Cardiac muscle cell (in vitro differentiated cells and primary cell): ENCODE data around the gene ZFP64. TPM values are rescaled to one million over a fixed set of nuclear protein-coding genes. Genes with fewer than 3 reads are reported as not detected.
"Not testable (repeated sequence)": the region's sequence is repeated elsewhere in the genome, so short reads cannot be mapped to it uniquely, and the experiment has no call there.

ENCODE experiments used
- DNase-seq, 2 donors: peaks; one replicate each; pipeline versions ENCODE4 v3.0.0 to v3.0.0-alpha.2; 2010 to 2017; ENCODE audit warnings: low read depth in 1 of 2, low spot score in 1 of 2
- H3K27ac ChIP-seq: fragments of 200-600 bp; sonication (generic); 2 replicates; pipeline ENCODE4 v1.5.1; 2016
- H3K27me3 ChIP-seq: fragments of 200-600 bp; sonication (generic); 2 replicates; pipeline ENCODE4 v1.6.0; 2016; ENCODE audit warnings: control low read depth
- H3K36me3 ChIP-seq: fragments of 200-600 bp; sonication (generic); 2 replicates; pipeline ENCODE4 v1.5.1; 2016; ENCODE audit warnings: control low read depth
- H3K4me1 ChIP-seq: fragments of 200-600 bp; sonication (generic); 2 replicates; pipeline ENCODE4 v1.8.1; 2017; ENCODE audit warnings: low read depth, mild to moderate bottlenecking, mixed run types
- H3K4me3 ChIP-seq: fragments of 200-600 bp; sonication (generic); 2 replicates; pipeline ENCODE4 v1.5.1; 2016; ENCODE audit warnings: mild to moderate bottlenecking
- H3K9me3 ChIP-seq: fragments of 200-600 bp; sonication (generic); 2 replicates; pipeline ENCODE4 v1.5.1; 2017; ENCODE audit warnings: low read depth, mild to moderate bottlenecking, control low read depth
- polyA plus RNA-seq: library from polyadenylated mRNA; unstranded; fragments of >200 nt; fragmentation: Nextera tagmentation; extraction: Ambion mirVana; gene quantifications from 2 replicates; pipeline ENCODE4 v1.2.1, GENCODE V29; 2016
- total RNA-seq: library from RNA; depleted of rRNA; stranded (reverse); fragments of >200 nt; gene quantifications from 2 replicates; pipeline ENCODE4 v1.2.3, GENCODE V29; 2016
- TF ChIP-seq, protein P1 (sequence below): IDR thresholded peaks from 2 replicates; pipeline ENCODE4 v1.5.1; 2012; ENCODE audit warnings: low read depth, mild to moderate bottlenecking, low read length

ZFP64 gene
- total and polyA plus RNA-seq, 2 experiments from 2014 or later: 9.6 to 17.7 TPM

DNA sequence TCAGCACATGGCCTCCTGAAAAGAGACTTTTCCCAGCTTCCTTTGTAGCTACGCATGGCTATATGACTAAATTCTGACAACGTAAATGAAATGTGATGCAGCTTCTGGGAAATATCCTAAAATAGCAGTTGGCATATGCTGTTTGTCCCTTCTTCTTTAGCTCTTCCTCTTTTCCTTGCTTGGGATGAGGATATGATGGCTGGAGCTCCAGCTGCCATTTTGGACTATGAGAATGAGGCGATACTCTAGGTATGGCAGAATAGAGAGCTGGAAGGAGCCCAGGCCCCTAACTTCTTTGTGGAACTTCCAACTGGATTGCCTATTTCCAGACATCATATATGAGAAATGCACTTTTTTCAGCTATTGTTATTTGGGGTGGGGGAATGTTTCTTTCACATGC is 5.3 kb upstream of the ZFP64 start:
- Histone ChIP-seq H3K27ac (no peak overlapping the region), H3K4me3 (no peak overlapping the region), H3K27me3 (no peaks in the 10 kb centered on the region), H3K36me3 (no peaks in the 10 kb centered on the region), H3K9me3 (no peaks in the 10 kb centered on the region), H3K4me1 (no peaks in the 10 kb centered on the region)
- TF ChIP-seq, protein P1, sequence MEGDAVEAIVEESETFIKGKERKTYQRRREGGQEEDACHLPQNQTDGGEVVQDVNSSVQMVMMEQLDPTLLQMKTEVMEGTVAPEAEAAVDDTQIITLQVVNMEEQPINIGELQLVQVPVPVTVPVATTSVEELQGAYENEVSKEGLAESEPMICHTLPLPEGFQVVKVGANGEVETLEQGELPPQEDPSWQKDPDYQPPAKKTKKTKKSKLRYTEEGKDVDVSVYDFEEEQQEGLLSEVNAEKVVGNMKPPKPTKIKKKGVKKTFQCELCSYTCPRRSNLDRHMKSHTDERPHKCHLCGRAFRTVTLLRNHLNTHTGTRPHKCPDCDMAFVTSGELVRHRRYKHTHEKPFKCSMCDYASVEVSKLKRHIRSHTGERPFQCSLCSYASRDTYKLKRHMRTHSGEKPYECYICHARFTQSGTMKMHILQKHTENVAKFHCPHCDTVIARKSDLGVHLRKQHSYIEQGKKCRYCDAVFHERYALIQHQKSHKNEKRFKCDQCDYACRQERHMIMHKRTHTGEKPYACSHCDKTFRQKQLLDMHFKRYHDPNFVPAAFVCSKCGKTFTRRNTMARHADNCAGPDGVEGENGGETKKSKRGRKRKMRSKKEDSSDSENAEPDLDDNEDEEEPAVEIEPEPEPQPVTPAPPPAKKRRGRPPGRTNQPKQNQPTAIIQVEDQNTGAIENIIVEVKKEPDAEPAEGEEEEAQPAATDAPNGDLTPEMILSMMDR: no peak
- no peak for DNase-seq

GRCh38 chr20:52193886-52194545 is 2.4 kb upstream of the ZFP64 start:
- TF ChIP-seq, protein P1: no peak
- Histone ChIP-seq H3K9me3 (no peaks in the 10 kb centered on the region), H3K4me3 (no peak overlapping the region), H3K36me3 (no peaks in the 10 kb centered on the region), H3K27ac (no peak overlapping the region), H3K4me1 (no peaks in the 10 kb centered on the region), H3K27me3 (no peaks in the 10 kb centered on the region)
- no peak for DNase-seq

GRCh38 chr20:52193133-52193532 is 1.6 kb upstream of the ZFP64 start:
- DNase-seq: peak in 1 of 2 donors; percentile 19
- no peaks in the 10 kb centered on the region for H3K9me3 ChIP-seq
- H3K27ac ChIP-seq: no peak overlapping the region
- TF ChIP-seq, protein P1: no peak
- no peaks in the 10 kb centered on the region for H3K36me3 ChIP-seq
- no peaks in the 10 kb centered on the region for H3K4me1 ChIP-seq
- no peak overlapping the region for H3K4me3 ChIP-seq
- H3K27me3 ChIP-seq: no peaks in the 10 kb centered on the region

- not testable (repeated sequence) for H3K27ac ChIP-seq, H3K4me1 ChIP-seq, H3K27me3 ChIP-seq, H3K9me3 ChIP-seq, H3K36me3 ChIP-seq, DNase-seq
- H3K4me3 ChIP-seq: peak overlapping the region; percentile 80
Measured at GRCh38 chr20:52192719-52193007, 1.1 kb upstream of the ZFP64 start.

GRCh38 chr20:52191916-52192718 is 538 bp upstream of the ZFP64 start:
- Histone ChIP-seq H3K27ac (peak overlapping the region; percentile 5), H3K4me3 (peak overlapping the region; percentile 80), H3K9me3 (no peaks in the 10 kb centered on the region), H3K4me1 (no peaks in the 10 kb centered on the region), H3K27me3 (no peaks in the 10 kb centered on the region), H3K36me3 (no peaks in the 10 kb centered on the region)
- peak; percentile 15 to 49 for DNase-seq
- TF ChIP-seq, protein P1: peak; percentile 10

- no peaks in the 10 kb centered on the region for H3K4me1 ChIP-seq
- H3K36me3 ChIP-seq: no peaks in the 10 kb centered on the region
- peak overlapping the region; percentile 80 for H3K4me3 ChIP-seq
- DNase-seq: peak; percentile 35 to 62
- H3K27ac ChIP-seq: peak overlapping the region; percentile 5
- no peaks in the 10 kb centered on the region for H3K27me3 ChIP-seq
- no peaks in the 10 kb centered on the region for H3K9me3 ChIP-seq
- TF ChIP-seq, protein P1: no peak
Measured at GRCh38 chr20:52190437-52191131, 995 bp downstream of the ZFP64 start.
